T-cell (primary cell): ENCODE data around the gene PTPRA. TPM values are rescaled to one million over a fixed set of nuclear protein-coding genes. Genes with fewer than 3 reads are reported as not detected.
A peak's percentile ranks its signal among the peaks of the same experiment; 100 is the strongest.

ENCODE experiments used
- ATAC-seq, 4 experiments: fragments of 200-7000 bp in 3 of 4; fragments of 150-1000 bp in 1 of 4; cut with Tn5 transposase; replicated peaks in 1 of 4; 1 replicate in 3 of 4; 2 replicates in 1 of 4; pipeline ENCODE4 v1.10.0; 2021; ENCODE audit warnings: moderate library complexity in 3 of 4, mild to moderate bottlenecking in 2 of 4, moderate number of reproducible peaks in 1 of 4
- CTCF ChIA-PET, 2 donors: fragments of 300-600 bp; sonication (Branson Sonifier 250); formaldehyde crosslinking; loops; one replicate each; lab custom pipeline; 2022; ENCODE audit warnings: antibody characterized with exemption in 2 of 2; lab: Charles Lee
- POLR2A ChIA-PET, 2 donors: fragments of 300-600 bp; sonication (Branson Sonifier 250); formaldehyde crosslinking; loops; one replicate each; lab custom pipeline; 2022; ENCODE audit warnings: antibody characterized with exemption in 2 of 2; lab: Charles Lee
- DNase-seq, 35 experiments: peaks; one replicate each; pipeline versions ENCODE4 v3.0.0 to v3.0.0-alpha.2; 2013 to 2023
- H3K27ac ChIP-seq: one replicate; pipeline ENCODE4 v1.5.1; 2013; ENCODE audit warnings: low read length
- H3K27me3 ChIP-seq, 2 experiments: replicated peaks in 1 of 2; 1 replicate in 1 of 2; 2 replicates in 1 of 2; pipeline versions ENCODE4 v1.6.1 to v1.7.0; 2013; ENCODE audit warnings: low read length in 1 of 2, mixed read lengths in 1 of 2; ENCODE audit not compliant: control insufficient read depth in 2 of 2, insufficient read depth in 2 of 2; ENCODE audit errors: extremely low read depth in 1 of 2
- H3K36me3 ChIP-seq, 2 donors: 1 replicate in 1 of 2; 2 replicates in 1 of 2; pipeline versions ENCODE4 v1.6.1 to v1.7.0; 2013; ENCODE audit warnings: low read length in 1 of 2; ENCODE audit not compliant: control insufficient read depth in 2 of 2, insufficient read depth in 1 of 2; ENCODE audit errors: extremely low read depth in 1 of 2
- H3K4me1 ChIP-seq, 2 experiments: 1 replicate in 1 of 2; 2 replicates in 1 of 2; pipeline versions ENCODE4 v1.6.1 to v1.7.0; 2013; ENCODE audit warnings: low read length in 2 of 2, mixed read lengths in 1 of 2; ENCODE audit not compliant: insufficient read depth in 2 of 2, control insufficient read depth in 1 of 2; ENCODE audit errors: extremely low read depth in 1 of 2
- H3K4me3 ChIP-seq, 2 donors: 1 replicate in 1 of 2; 2 replicates in 1 of 2; pipeline versions ENCODE4 v1.5.1 to v1.7.0; 2013; ENCODE audit warnings: mild to moderate bottlenecking in 2 of 2, low read length in 1 of 2, moderate library complexity in 1 of 2; ENCODE audit not compliant: control insufficient read depth in 1 of 2; ENCODE audit errors: extremely low read depth in 1 of 2
- H3K9me3 ChIP-seq: 2 replicates; pipeline ENCODE4 v1.7.0; 2013
- H3K27ac Mint-ChIP-seq, 2 donors: one replicate each; pipeline ENCODE4 v1.8.0; 2020 to 2021; ENCODE audit warnings: mild to moderate bottlenecking in 2 of 2, mixed read lengths in 2 of 2
- H3K27me3 Mint-ChIP-seq, 2 donors: one replicate each; pipeline ENCODE4 v1.8.0; 2021 to 2022; ENCODE audit warnings: mixed read lengths in 2 of 2
- H3K36me3 Mint-ChIP-seq: one replicate; pipeline ENCODE4 v1.8.0; 2021; ENCODE audit warnings: mixed read lengths
- H3K4me1 Mint-ChIP-seq, 3 donors: one replicate each; pipeline ENCODE4 v1.8.0; 2020 to 2022; ENCODE audit warnings: mixed read lengths in 3 of 3, mild to moderate bottlenecking in 1 of 3
- H3K4me3 Mint-ChIP-seq, 3 donors: one replicate each; pipeline ENCODE4 v1.8.0; 2020 to 2022; ENCODE audit warnings: mild to moderate bottlenecking in 3 of 3, mixed read lengths in 3 of 3, moderate library complexity in 3 of 3
- H3K9me3 Mint-ChIP-seq, 3 donors: one replicate each; pipeline ENCODE4 v1.8.0; 2020 to 2022; ENCODE audit warnings: mixed read lengths in 3 of 3
- WGBS: methylation state at CpG from one replicate; pipeline ENCODE4 v1.1.5; 2013; ENCODE audit warnings: missing lambda C conversion rate; ENCODE audit not compliant: insufficient coverage; 5-methylcytosine and 5-hydroxymethylcytosine counted together
- total RNA-seq, 35 experiments: library from RNA in 6 of 35; stranded (reverse) in 6 of 35; fragments of 120-200 nt in 1 of 35; gene quantifications; one replicate each; pipeline versions ENCODE4 v1.2.1 to v1.2.4 and lab custom pipeline; 2013 to 2026

Gene PTPRA
- total RNA-seq, 5 donors from 2014 or later (not counting 1 experiment from before 2014, with no cell fraction given): 66.2 to 98.6 (median 71.5) TPM

- Histone ChIP-seq H3K36me3 (no peaks in the 10 kb centered on the region), H3K4me1 (no peaks in the 10 kb centered on the region), H3K4me3 (no peak overlapping the region), H3K27me3 (no peaks in the 10 kb centered on the region), H3K9me3 (no peaks in the 10 kb centered on the region), H3K27ac (no peak overlapping the region)
- ChIA-PET CTCF (no interaction called here), POLR2A (no interaction called here)
- ATAC-seq: no peak
- WGBS: no CpG with 5 or more reads among the region's 3 CpGs
- peaks cover 21 to 38% (median 30%) of the 10 kb centered on the region in 3 donors for H3K4me1 Mint-ChIP-seq
- no peaks in the 10 kb centered on the region for H3K9me3 Mint-ChIP-seq
- no peaks in the 10 kb centered on the region for H3K27me3 Mint-ChIP-seq
- peaks cover 7% of the 10 kb centered on the region for H3K36me3 Mint-ChIP-seq
- no peak overlapping the region for H3K27ac Mint-ChIP-seq
- no peak for DNase-seq
- H3K4me3 Mint-ChIP-seq: no peak overlapping the region
Measured at GRCh38 chr20:2907519-2907918, 34.2 kb downstream of the PTPRA start.

- H3K4me3 Mint-ChIP-seq: no peak overlapping the region
- H3K27me3 Mint-ChIP-seq: no peaks in the 10 kb centered on the region
- no peak for DNase-seq
- H3K4me1 Mint-ChIP-seq: peaks cover 8 to 17% (median 16%) of the 10 kb centered on the region in 3 donors
- ATAC-seq: no peak
- Histone ChIP-seq H3K4me1 (no peaks in the 10 kb centered on the region), H3K27me3 (no peaks in the 10 kb centered on the region), H3K9me3 (no peaks in the 10 kb centered on the region), H3K36me3 (no peaks in the 10 kb centered on the region), H3K4me3 (no peak overlapping the region), H3K27ac (no peak overlapping the region)
- no peak overlapping the region for H3K27ac Mint-ChIP-seq
- peaks cover 7% of the 10 kb centered on the region for H3K36me3 Mint-ChIP-seq
- WGBS: no CpG with 5 or more reads among the region's 2 CpGs
- ChIA-PET POLR2A (no interaction called here), CTCF (no interaction called here)
- no peaks in the 10 kb centered on the region for H3K9me3 Mint-ChIP-seq
Measured at GRCh38 chr20:2909953-2910352, 36.7 kb downstream of the PTPRA start.

- Mint-ChIP-seq H3K4me1 (peaks cover 2 to 14% (median 6%) of the 10 kb centered on the region in 3 donors), H3K36me3 (peaks cover 7% of the 10 kb centered on the region), H3K9me3 (no peaks in the 10 kb centered on the region), H3K4me3 (no peak overlapping the region), H3K27me3 (no peaks in the 10 kb centered on the region), H3K27ac (peak overlapping the region in 1 of 2 donors; percentile 39)
- DNase-seq (no peak), ATAC-seq (no peak)
- Histone ChIP-seq H3K4me1 (no peaks in the 10 kb centered on the region), H3K9me3 (no peaks in the 10 kb centered on the region), H3K27me3 (no peaks in the 10 kb centered on the region), H3K27ac (no peak overlapping the region), H3K36me3 (no peaks in the 10 kb centered on the region), H3K4me3 (no peak overlapping the region)
- POLR2A ChIA-PET: no interaction called here
- CTCF ChIA-PET: no interaction called here
Measured at GRCh38 chr20:2911200-2911599, 37.9 kb downstream of the PTPRA start.

GRCh38 chr20:2914160-2914559 lies 40.9 kb downstream of the PTPRA start:
- ATAC-seq: no peak
- no peak overlapping the region for H3K27ac Mint-ChIP-seq

GRCh38 chr20:2917266-2917665 lies 44.0 kb downstream of the PTPRA start:
- H3K27me3 ChIP-seq: no peaks in the 10 kb centered on the region
- H3K4me3 ChIP-seq: no peak overlapping the region
- Mint-ChIP-seq H3K27ac (no peak overlapping the region), H3K36me3 (peaks cover 17% of the 10 kb centered on the region), H3K4me3 (no peak overlapping the region), H3K9me3 (no peaks in the 10 kb centered on the region), H3K27me3 (no peaks in the 10 kb centered on the region), H3K4me1 (peaks cover 28 to 41% (median 33%) of the 10 kb centered on the region in 3 donors)
- no peak overlapping the region for H3K27ac ChIP-seq
- ATAC-seq (no peak), DNase-seq (no peak)
- no peaks in the 10 kb centered on the region for H3K4me1 ChIP-seq
- no peaks in the 10 kb centered on the region for H3K9me3 ChIP-seq
- POLR2A ChIA-PET: no interaction called here
- CTCF ChIA-PET: interaction anchor here in 1 of 2 donors (0.6 kb wide), 1 partner anchor 20 kb away, joined by 6 read pairs; no protein-coding TSS in a partner anchor
- no peaks in the 10 kb centered on the region for H3K36me3 ChIP-seq

More at GRCh38 chr20:2914160-2914559, 40.9 kb downstream of the PTPRA start:
- Histone ChIP-seq H3K27me3 (no peaks in the 10 kb centered on the region), H3K4me1 (no peaks in the 10 kb centered on the region), H3K4me3 (no peak overlapping the region), H3K36me3 (no peaks in the 10 kb centered on the region), H3K27ac (no peak overlapping the region), H3K9me3 (no peaks in the 10 kb centered on the region)
- H3K4me1 Mint-ChIP-seq: peaks cover 11 to 22% (median 17%) of the 10 kb centered on the region in 3 donors
- H3K27me3 Mint-ChIP-seq: no peaks in the 10 kb centered on the region
- no peaks in the 10 kb centered on the region for H3K9me3 Mint-ChIP-seq
- ChIA-PET CTCF (interaction anchor here in 1 of 2 donors (0.6 kb wide), 1 partner anchor 34 kb away, joined by 3 read pairs; no protein-coding TSS in a partner anchor), POLR2A (no interaction called here)
- no peak overlapping the region for H3K4me3 Mint-ChIP-seq
- peaks cover 10% of the 10 kb centered on the region for H3K36me3 Mint-ChIP-seq
- peak in 1 of 35 experiments; percentile 11 for DNase-seq

- H3K4me1 ChIP-seq: no peaks in the 10 kb centered on the region
- peaks cover 28 to 41% (median 33%) of the 10 kb centered on the region in 3 donors for H3K4me1 Mint-ChIP-seq
- CTCF ChIA-PET: interaction anchor here in 1 of 2 donors (0.6 to 0.8 kb wide), 3 partner anchors 21 to 53 kb away, joined by 3 to 6 read pairs (median 4); no protein-coding TSS in a partner anchor
- ATAC-seq (no peak), DNase-seq (no peak)
- H3K36me3 ChIP-seq: peaks cover 0 to 6% of the 10 kb centered on the region in 2 donors
- no peak overlapping the region for H3K27ac Mint-ChIP-seq
- H3K27me3 ChIP-seq: no peaks in the 10 kb centered on the region
- no peaks in the 10 kb centered on the region for H3K9me3 Mint-ChIP-seq
- H3K9me3 ChIP-seq: no peaks in the 10 kb centered on the region
- no peak overlapping the region for H3K4me3 Mint-ChIP-seq
- H3K36me3 Mint-ChIP-seq: peaks cover 17% of the 10 kb centered on the region
- no peaks in the 10 kb centered on the region for H3K27me3 Mint-ChIP-seq
- WGBS: 100% methylated on average over 1 of the region's 7 CpGs
- no peak overlapping the region for H3K27ac ChIP-seq
- POLR2A ChIA-PET: no interaction called here
- H3K4me3 ChIP-seq: no peak overlapping the region
Measured at GRCh38 chr20:2918096-2919049, 45.1 kb downstream of the PTPRA start.
